ENCODE results near the gene UBA6. TPM values are rescaled to one million over a fixed set of nuclear protein-coding genes. Genes with fewer than 3 reads are reported as not detected.

UBA6 gene
- total and polyA plus RNA-seq, 2 donors (not counting 1 experiment from before 2014, with no cell fraction given) = 22.8 to 64.0 TPM

DNA sequence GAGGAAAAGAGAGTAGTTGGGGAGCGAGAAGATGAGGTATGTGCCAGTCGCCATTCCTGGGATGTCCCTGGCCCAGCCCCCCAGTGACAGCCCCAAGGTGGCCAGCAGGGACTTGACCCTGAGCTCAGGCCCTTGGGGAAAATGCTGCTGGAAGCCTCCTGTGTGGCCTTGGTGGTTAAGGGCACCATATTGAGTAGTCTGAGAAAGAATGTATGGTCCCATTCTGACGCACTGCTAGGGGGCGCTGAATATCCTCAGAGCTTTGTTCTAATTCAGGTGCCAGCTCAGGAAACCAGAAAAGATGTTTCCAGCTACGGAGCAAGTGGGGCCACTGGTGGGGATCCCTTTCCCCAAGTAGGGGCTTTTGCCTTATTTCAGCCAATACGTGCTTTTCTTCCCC lies 14.0 kb upstream of the UBA6 start:
- Histone ChIP-seq H3K36me3 (replicated peaks in 1 of 2; ENCODE audit: control extremely low read depth in 1 of 2, control insufficient read depth in 1 of 2, extremely low read depth in 1 of 2, insufficient read depth in 2 of 2, low read length in 1 of 2) (peaks cover 2 to 24% of the 10 kb centered on the region in 2 experiments), H4K20me1 (ENCODE audit: control insufficient read depth, insufficient read depth, low read length, poor library complexity, severe bottlenecking) (peaks cover 39% of the 10 kb centered on the region), H3K27me3 (replicated peaks in 1 of 4; ENCODE audit: control extremely low read depth in 1 of 4, control insufficient read depth in 3 of 4, insufficient read depth in 4 of 4, low read length in 3 of 4) (no peaks in the 10 kb centered on the region), H3K4me3 (ENCODE audit: control extremely low read depth in 1 of 5, extremely low read depth in 1 of 5, insufficient read depth in 1 of 5, low read depth in 2 of 5, low read length in 4 of 5) (no peak overlapping the region), H3K27ac (ENCODE audit: low read length in 2 of 2) (no peak overlapping the region), H2AFZ (ENCODE audit: insufficient read depth, low read depth, low read length, poor library complexity, severe bottlenecking) (no peak overlapping the region), H3K9ac (ENCODE audit: low read length) (no peak overlapping the region), H3K9me3 (ENCODE audit: control extremely low read depth in 1 of 3, control insufficient read depth in 2 of 3, insufficient read depth in 1 of 3, low read length in 2 of 3) (no peaks in the 10 kb centered on the region), H3K4me2 (replicated peaks; ENCODE audit: low read depth, low read length, poor library complexity, severe bottlenecking) (no peak overlapping the region), H3K4me1 (ENCODE audit: control insufficient read depth in 2 of 2, insufficient read depth in 2 of 2, low read length in 2 of 2) (no peaks in the 10 kb centered on the region), H3K79me2 (ENCODE audit: control insufficient read depth, insufficient read depth, low read length) (peaks cover 43% of the 10 kb centered on the region)
- POLR2A ChIA-PET = no interaction called here
- TF ChIP-seq, protein P1, sequence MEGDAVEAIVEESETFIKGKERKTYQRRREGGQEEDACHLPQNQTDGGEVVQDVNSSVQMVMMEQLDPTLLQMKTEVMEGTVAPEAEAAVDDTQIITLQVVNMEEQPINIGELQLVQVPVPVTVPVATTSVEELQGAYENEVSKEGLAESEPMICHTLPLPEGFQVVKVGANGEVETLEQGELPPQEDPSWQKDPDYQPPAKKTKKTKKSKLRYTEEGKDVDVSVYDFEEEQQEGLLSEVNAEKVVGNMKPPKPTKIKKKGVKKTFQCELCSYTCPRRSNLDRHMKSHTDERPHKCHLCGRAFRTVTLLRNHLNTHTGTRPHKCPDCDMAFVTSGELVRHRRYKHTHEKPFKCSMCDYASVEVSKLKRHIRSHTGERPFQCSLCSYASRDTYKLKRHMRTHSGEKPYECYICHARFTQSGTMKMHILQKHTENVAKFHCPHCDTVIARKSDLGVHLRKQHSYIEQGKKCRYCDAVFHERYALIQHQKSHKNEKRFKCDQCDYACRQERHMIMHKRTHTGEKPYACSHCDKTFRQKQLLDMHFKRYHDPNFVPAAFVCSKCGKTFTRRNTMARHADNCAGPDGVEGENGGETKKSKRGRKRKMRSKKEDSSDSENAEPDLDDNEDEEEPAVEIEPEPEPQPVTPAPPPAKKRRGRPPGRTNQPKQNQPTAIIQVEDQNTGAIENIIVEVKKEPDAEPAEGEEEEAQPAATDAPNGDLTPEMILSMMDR (IDR thresholded peaks at IDR 0.05) = no peak
- TF ChIP-seq EZH2 (IDR thresholded peaks at IDR 0.05; ENCODE audit: borderline replicate concordance, insufficient read depth, low read depth, low read length, poor library complexity, severe bottlenecking) = no peak
- 98% methylated on average over 6 of the region's 6 CpGs for WGBS (ENCODE audit: insufficient coverage)
- DNase-seq = no peak
- Mint-ChIP-seq H3K27me3 (no peaks in the 10 kb centered on the region), H3K9me3 (ENCODE audit: insufficient read depth) (no peaks in the 10 kb centered on the region), H3K27ac (no peak overlapping the region), H3K4me3 (no peak overlapping the region), H3K4me1 (peaks cover 11% of the 10 kb centered on the region)
- CTCF ChIA-PET = interaction anchor here (1.3 to 2.3 kb wide), 2 partner anchors 12 to 32 kb away, joined by 3 to 12 read pairs; no protein-coding TSS in a partner anchor
- intact Hi-C loops (cut with micrococcal nuclease) = no loop called here
- ATAC-seq (ENCODE audit: low read depth) = no peak

DNA sequence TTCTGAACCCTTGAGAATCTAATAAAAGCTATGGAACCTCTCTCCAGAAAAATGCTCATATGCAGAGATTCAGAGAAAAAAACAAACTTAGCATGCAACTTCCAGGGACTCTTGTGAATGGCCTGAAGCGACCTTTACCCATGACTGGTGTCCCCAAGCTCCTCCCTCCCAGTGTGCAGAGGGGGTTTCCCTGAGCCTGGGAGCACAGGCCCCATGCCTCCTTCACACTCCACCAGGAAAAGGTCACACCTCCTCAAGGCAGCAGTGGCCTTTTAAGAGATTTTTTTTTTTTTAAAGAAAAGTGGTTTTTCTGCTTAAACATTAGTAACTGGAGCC lies 13.3 kb upstream of the UBA6 start:
- no peak overlapping the region for H3K27ac Mint-ChIP-seq
- peaks cover 50% of the 10 kb centered on the region for H3K79me2 ChIP-seq (ENCODE audit: control insufficient read depth, insufficient read depth, low read length)
- DNase-seq = no peak

More for the DNA sequence above, 13.3 kb upstream of the UBA6 start:
- Histone ChIP-seq H4K20me1 (ENCODE audit: control insufficient read depth, insufficient read depth, low read length, poor library complexity, severe bottlenecking) (peaks cover 39% of the 10 kb centered on the region), H3K27ac (ENCODE audit: low read length in 2 of 2) (no peak overlapping the region), H2AFZ (ENCODE audit: insufficient read depth, low read depth, low read length, poor library complexity, severe bottlenecking) (no peak overlapping the region), H3K4me1 (ENCODE audit: control insufficient read depth in 2 of 2, insufficient read depth in 2 of 2, low read length in 2 of 2) (no peaks in the 10 kb centered on the region), H3K36me3 (replicated peaks in 1 of 2; ENCODE audit: control extremely low read depth in 1 of 2, control insufficient read depth in 1 of 2, extremely low read depth in 1 of 2, insufficient read depth in 2 of 2, low read length in 1 of 2) (peaks cover 2 to 24% of the 10 kb centered on the region in 2 experiments), H3K4me3 (ENCODE audit: control extremely low read depth in 1 of 5, extremely low read depth in 1 of 5, insufficient read depth in 1 of 5, low read depth in 2 of 5, low read length in 4 of 5) (no peak overlapping the region), H3K27me3 (replicated peaks in 1 of 4; ENCODE audit: control extremely low read depth in 1 of 4, control insufficient read depth in 3 of 4, insufficient read depth in 4 of 4, low read length in 3 of 4) (no peaks in the 10 kb centered on the region), H3K9ac (ENCODE audit: low read length) (no peak overlapping the region), H3K4me2 (replicated peaks; ENCODE audit: low read depth, low read length, poor library complexity, severe bottlenecking) (no peak overlapping the region), H3K9me3 (ENCODE audit: control extremely low read depth in 1 of 3, control insufficient read depth in 2 of 3, insufficient read depth in 1 of 3, low read length in 2 of 3) (no peaks in the 10 kb centered on the region)
- ChIA-PET POLR2A (no interaction called here), CTCF (interaction anchor here (1.3 to 2.3 kb wide), 2 partner anchors 13 to 33 kb away, joined by 3 to 12 read pairs; no protein-coding TSS in a partner anchor)
- H3K27me3 Mint-ChIP-seq = no peaks in the 10 kb centered on the region
- no peak overlapping the region for H3K4me3 Mint-ChIP-seq
- H3K4me1 Mint-ChIP-seq = peaks cover 11% of the 10 kb centered on the region
- WGBS (ENCODE audit: insufficient coverage) = 50% methylated on average over 1 of the region's 1 CpG
- ATAC-seq (ENCODE audit: low read depth) = no peak
- no peak for TF ChIP-seq EZH2 (IDR thresholded peaks at IDR 0.05; ENCODE audit: borderline replicate concordance, insufficient read depth, low read depth, low read length, poor library complexity, severe bottlenecking)
- TF ChIP-seq, protein P1 (IDR thresholded peaks at IDR 0.05) = no peak
- H3K9me3 Mint-ChIP-seq (ENCODE audit: insufficient read depth) = no peaks in the 10 kb centered on the region
- intact Hi-C loops (cut with micrococcal nuclease) = no loop called here
